GM19240 (cell line): ENCODE measurements around the gene CNR1.
"Not testable (repeated sequence)": the region's sequence is repeated elsewhere in the genome, so short reads cannot be mapped to it uniquely, and the experiment has no call there.

Experiments used
- DNase-seq: peaks from one replicate; pipeline ENCODE4 v3.0.0; 2011; ENCODE audit warnings: low spot score; ENCODE audit not compliant: insufficient read length

Gene CNR1

DNA sequence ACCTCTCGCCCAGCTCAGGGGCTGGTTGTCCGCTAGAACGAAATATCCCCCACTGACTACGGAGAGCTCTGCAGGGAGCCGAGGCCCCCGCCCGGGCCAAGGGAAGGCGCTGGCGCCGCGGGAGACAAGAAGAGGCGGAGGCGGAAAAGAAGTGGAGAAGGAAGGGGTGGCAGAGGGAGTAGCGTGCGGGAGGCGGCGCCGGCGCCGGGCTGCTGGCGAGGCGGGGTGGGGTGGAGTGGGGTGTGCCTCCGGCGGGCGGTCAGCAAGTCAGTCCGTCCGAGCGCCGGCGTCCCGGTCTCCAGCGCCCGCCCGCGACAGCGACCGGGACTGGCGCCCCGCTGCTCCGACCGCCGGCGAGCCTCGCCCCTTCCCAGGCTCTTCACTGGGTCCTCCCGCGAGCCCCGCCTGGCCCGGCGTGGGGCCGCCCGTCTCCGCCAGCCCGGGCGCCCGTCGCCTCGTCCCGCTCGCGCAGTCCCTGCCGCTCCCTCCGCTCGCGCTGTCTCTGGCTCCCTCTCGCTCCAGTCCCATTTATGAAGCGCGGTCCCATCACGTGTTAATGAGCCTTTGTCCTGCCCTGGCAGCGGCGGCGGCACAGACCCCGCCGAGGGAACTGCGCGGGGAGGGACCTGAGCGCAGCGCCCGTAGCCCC, at the start of gene CNR1:
CNR1 (minus strand) TSS at position 504 of the 649 bp plus-strand sequence. CDS start 21,073 bp downstream, outside the sequence.
- DNase-seq, result no peak

DNA sequence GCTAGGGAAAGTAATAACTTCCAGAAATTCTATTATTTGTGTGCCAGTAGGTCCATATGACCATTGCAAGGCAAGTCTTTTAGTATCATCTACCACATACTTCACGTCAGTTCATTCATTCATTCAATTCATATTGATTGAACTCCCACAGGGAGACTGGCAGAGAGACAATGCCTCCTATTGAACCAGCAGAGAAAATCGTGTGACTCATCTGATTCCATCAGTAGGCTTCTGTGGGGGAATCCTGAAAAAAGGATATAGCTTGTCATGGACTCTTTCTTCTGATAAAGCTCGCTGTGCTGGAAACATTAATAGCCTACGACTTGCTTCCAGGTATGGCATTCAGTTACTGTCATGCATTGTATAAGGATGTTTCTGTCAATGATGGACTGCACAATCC, 45.3 kb upstream of the CNR1 start:
- DNase-seq, result no peak

DNA sequence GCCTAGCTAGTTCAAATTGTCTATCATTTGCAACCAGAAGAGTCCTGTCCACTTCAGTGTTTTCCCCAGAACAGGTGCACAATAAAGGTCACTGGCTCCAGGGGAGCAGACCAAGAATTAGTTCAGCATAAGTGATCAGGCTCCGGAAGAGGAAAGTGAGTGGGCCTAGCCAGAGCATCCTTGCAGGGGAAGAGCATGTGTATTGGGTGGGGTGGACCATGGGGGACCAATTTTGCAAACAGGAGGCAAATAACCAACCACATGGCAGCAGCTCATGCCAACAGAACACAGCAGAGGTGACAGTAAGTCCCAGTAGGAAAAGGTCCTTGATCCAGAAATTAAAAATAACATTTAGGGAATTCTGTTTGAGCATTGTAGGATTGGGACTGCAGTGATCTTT, 43.2 kb upstream of the CNR1 start:
- no peak for DNase-seq

DNA sequence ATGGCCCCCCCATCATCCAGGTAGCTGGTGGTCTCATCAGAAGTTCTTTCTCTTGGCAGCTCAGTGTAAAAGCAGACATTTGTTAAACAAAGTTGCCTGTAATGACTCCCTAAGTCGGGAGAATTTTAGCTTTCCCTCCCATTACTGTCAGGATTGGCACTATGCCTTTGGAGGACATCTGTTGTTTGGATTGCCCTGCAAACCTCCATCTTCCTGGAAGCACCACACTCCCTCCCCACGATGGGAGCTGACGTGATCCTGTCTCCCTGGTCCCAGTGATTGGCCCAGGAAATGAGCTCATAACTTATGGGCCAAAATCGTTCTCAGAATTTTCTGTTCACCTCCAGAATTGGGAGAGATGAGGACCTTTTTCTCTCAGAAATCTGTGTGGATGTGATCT, 42.6 kb upstream of the CNR1 start:
- DNase-seq, result no peak

DNA sequence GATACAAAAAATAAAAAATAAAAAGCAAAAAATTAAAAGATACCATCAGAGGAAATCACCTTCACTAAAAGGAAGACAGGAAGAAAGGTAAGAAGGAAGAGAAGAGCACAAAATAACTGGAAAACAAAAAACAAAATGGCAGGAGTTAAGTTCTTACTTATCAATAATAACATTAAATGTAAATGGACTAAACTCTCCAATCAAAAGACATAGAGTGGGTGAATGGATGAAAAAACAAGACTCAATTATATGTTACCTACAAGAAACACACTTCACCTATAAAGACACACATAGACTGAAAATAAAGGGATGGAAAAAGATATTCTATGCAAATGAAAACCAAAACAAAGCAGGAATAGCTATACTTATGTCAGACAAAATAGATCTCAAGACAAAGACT, 35.6 kb upstream of the CNR1 start:
- DNase-seq, result not testable (repeated sequence)

DNA sequence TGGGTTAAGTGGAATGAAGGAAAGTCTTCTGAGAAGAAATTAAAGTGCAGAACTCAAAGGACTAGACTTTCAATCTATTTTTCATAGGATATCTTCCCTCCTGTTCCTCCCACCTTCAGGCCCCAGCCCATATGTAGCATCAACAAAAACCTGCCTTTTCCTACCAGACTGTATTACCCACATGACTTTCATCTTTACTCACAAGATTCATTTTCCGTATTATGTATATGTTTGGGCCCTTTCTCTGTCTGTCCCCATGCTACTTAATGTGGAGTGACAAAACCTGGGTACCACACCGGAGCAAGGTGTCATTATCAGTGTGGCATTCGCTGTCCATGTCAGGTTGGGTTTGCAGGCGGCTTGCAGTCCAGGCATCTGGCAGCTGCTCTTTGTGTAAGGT, 18.8 kb upstream of the CNR1 start:
- DNase-seq, result no peak

DNA sequence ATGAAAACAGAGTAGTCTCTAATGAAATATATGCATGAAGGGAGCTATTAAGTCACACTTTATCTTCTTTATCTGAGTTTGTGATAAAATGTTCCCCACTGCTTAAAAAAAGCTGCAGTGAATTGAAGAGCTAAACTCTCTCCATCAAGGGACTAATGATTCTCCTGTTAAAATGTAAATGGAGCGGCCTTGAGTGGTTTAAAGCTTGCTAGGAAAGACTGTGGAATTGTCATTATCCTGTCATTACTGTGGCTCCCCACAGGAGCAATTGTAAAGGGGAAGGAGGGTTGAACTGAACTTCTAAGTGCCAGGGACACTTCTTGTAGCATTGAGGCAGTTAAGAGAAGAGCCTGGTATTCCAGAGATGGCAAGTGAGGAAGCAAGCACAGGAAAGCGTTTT, 17.3 kb upstream of the CNR1 start:
- no peak for DNase-seq

DNA sequence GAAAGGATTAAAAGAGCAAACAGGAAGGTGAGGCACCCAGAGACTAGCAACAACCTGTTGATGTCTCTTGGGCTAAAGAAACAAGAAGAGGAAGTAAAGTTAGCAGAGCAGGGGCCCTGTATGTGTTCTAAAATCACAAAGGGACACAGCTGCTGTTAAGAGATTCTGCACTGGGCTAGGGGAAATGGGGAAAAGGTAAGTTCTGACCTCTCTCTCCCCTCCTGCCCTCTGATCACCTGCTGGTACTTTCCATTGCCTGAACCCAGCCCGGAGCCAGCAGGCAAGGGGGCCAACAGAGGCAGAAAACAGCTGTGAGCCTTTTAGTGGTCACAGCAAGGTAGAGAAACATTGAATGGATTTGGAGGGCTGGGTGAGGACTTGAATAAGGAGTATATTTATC, 13.5 kb upstream of the CNR1 start:
- no peak for DNase-seq

DNA sequence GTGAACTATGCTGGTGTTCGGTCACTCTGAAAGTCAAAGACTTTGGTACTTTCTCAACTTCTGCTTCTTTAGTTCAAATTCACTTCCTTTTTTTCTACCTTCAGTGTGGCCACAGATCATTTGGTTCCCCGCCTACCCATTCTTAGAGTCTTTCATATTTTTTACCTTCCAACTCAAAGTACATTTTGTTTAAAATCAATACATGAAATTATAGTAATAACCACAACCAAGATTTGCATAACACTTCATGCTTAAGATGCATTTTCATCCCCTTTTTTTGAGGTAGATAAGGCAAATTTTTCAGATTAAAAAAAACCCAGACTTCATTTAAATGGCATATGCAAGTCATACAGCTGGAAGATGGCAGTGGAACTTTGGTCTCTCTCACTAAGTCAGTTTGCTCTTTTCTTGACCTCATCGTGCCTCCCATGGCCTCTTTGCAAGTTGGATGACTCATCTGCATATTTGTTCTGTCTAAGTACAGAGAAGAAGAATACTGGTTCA, 11.9 kb upstream of the CNR1 start:
- no peak for DNase-seq

DNA sequence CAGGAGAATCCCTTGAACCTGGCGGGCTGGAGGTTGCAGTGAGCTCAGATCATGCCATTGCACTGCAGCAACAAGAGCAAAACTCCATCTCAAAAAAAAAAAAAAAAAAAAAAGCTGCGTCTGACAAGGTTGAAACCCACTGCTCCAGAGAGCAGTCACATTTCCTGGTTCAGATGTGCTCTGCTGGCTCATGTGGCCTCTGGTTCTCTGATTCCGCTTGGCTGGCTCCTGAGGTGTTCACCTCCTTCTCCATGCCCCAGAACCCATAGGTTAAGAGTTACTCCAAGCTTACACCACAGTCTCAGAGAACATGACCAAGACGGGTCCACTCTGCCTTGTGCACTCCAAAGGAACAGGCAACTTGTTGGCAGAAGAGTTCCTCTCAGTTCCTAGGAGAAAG, 8.8 kb upstream of the CNR1 start:
- no peak for DNase-seq

DNA sequence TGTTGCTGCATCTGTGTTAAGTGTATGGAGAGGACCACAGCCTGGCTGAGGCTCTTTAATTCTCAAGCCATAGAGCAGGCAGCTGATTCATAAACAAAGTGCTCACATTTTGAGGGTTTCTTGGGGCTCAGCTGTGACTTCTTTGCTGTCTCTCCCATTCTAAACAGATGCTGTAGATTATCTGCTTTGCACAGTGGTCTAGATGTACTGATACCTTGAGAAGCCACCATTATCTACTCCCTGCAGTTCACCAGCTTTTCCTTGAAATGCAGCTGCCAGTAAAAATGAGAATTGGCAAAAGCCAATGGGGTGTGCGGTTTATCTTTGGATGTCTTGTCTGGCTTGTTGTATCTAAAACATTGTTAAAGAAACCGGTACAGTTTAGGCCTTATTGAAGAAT, 5.2 kb upstream of the CNR1 start:
- DNase-seq, result no peak

DNA sequence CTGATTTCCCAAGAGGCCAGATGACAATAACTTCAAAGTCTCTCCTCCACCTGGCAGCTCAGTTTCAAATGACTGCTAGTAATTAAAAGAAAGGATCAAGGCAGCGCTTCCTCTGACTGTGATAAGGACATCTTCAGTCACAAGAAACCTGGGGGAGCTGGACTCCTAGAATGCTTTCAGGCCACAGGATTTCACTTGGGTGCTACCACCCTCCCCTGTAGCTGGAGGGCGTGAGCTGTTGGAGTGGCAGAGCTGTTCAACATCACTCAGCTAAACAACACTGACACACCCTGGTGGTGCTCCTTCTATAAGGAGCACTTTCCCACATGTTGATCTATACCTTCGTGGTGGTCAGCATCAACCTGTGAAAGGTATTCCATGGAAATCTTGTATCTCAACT, 2.2 kb upstream of the CNR1 start:
- no peak for DNase-seq

DNA sequence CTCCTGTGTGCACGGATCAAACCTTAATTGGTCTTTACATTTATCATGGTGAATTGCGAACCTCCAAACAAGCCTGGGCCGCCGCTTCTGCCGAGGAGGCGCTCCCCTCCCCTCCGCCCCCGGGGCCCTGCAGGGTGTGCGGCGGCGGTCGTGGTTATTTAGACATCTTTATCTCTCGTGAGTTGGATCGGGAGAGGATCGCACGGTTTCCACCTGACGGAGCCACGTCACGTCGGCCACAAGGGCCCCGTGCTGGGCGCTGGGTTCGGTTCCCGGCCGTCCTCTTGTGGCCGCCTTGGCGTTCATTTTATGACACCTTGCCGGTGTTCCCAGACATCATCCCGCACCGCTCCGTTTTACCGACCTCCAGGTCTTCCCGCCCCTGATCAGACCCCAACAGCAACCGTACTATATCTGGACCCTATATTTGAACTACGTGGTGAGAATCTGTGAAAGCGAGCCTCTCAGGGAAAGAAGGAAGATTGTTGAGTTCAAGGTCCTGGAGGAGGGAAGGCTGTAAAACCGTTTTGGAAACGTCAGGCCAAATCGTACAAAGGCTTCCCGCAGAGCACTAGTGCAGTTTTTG, 1.3 kb upstream of the CNR1 start:
- no peak for DNase-seq

DNA sequence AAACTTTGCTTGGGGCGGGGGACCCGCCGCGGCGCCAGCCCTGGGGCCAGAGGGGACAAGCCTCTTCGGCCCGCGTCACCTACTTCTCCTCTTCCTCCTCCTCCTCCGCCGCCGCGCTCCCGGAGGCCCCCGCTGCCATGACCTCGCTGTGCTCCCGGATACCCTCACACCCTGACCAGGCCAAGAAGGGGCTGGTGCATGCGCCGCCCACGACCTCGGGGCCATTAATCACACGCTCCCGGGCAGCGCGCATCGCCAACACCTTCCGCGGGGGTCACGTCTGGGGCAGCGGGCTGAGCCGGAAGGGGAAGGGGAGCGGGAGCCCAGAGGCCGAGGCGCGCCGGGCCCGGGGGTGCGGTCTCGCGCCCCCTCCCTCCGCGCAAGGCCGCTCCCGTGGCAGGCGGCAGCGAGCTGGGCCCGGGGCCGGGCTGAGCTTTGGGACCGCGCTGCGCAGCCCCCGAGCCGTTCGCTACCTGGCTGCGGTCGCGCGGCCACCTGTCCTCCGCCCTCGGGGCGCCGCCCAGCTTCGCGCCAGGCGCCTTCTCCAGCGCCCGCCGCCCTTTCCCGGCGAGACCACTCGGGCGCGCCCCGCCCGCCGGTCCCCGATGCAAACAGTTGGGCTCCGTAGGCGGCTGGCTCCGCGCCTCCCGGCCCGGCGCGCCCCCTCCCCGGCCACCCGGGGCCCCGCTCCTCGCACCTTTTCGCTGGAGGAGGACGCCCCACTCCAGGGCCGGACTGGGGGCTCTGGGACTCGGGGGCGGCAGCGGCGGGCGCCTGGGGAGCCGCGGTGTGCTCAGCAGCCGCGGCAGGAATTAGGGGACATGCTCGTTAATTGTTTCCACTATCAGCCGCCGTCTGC, 575 bp upstream of the CNR1 start:
- DNase-seq, result no peak

DNA sequence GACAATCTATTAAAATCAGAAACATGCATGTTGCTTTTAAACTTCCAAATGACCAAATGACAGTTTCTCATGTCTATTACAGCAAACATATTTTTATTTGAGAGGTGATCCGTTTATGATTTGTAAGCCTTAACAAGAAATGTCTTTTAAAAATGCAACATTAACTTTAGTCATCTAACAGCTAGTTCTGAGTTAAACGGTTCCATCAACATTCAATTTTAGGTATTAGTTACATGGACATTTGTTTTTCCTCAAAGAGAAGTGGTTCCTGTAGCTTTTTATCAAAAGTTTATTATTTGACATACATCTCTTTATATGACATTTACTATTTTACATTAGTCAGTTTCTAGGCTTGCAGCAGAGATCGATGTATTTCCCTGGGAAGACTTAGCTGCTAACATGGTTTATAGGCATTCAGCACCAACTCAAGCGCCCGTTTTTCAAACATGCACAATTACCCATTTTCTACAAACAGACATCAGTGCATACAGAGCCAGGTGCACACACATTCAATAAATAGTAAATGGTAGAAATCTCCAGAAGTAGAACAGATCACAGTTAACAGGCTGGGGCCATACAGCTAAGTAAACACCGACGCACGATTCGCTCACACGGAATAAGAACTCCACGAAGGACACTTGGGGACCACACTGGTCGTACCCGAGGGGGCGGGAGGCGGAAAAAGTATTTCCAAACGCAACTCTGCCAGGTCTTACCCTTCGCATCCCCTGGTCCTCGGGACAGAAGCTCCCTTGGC, 882 bp downstream of the CNR1 start:
- no peak for DNase-seq

DNA sequence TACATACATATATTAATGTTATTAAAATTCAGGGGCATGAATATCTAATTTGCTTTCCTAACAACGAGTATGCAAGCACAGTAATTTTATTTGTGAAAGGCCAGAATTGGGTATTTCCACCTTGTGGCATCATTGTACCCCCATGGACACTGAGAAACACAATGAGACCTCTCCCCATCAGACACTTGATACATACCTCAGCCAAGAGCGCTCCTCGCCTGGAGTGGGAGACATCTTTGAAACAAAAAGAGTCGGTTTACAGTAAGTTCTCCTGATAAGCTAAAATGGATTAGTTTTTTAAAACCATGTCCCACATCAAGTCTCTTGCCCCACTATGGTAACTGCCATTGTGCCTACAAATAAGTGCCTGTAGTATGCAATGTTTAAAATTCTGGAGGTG, 2.1 kb downstream of the CNR1 start:
- DNase-seq, result no peak

DNA sequence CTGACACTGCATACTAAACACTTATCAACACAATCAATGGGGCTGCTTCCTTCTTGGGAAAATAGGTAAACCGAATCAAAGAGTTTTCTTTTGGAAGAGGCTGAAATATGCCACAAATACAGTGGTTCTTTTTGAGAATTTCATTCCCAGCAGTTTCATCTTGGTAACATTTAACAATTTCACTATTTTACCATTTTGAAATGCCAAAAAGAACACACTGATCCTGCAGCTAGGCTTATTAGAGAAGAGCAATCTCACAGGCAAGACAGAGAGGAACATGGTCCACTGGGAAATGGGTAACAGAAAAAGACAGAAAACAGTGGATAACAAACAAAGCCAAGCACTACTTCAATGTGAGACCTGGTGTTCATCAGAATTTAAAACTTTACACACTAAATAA, 2.5 kb downstream of the CNR1 start:
- DNase-seq, result no peak

DNA sequence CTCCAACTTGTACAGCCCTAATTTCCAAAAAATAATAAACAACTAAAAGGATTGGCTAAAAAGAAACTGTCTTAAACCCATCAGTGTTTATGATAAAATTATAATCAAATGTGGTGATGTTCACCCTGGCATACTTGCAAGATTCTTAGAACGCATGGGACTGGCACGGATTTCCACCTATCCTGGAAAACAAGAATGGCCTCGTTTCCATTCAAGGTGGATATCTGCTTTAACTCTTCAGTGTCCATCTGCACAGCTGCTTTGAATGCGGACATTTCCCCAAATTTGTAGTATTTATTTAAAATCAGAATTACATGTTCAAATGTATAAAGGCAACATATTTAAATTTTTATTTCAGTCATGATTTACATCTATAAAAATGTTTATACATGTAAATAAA, 4.2 kb downstream of the CNR1 start:
- DNase-seq, result no peak

DNA sequence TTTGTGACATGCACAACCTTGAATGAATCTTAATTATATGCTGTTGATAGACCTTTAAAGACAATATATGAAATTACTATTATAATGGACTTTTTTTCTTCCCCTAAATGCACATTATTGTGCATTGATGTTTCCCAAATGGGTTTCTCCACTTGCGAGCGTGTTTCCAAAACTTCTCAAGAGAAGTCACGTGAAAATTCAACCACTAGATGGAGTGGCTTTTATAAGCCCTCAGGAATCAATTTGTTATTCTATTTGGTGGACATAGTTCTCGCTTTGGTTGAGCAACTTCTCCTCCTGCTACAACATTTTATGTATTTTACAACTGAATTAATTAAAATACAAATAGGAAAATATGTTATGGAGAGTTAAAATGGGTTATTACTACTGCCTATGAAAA, 9.0 kb downstream of the CNR1 start:
- DNase-seq, result no peak

DNA sequence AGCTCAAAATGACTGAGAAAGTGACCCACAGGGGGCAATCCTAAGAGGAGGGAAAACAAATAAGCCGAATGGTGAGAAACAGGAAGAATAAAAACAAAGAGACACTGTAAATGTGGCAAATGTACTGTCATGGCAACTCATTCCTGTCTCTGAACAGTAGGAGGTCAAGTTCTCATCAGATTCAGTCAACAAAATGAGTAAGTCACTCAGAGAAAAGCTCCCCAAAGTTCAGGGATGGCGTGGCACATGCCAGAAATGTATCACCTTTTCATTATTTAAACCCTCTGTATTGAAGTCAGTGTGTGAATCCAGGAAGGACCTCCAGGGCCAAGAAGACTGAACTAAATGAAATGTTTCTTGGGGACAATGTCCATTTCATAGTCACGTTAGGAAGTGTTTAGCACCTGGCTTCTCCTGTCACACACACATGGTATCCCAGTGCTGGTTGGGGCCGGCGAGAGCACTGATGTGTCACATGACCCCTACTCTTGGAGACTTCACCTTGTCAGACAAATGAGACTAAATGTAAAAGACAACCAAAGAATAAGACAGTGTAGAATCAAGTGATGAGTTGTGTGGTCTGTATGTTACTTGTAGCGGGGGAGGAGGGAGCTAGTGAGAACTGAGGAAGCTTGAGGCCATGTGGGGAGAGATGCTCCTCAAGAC, 20.7 kb downstream of the CNR1 start:
- DNase-seq, result no peak

DNA sequence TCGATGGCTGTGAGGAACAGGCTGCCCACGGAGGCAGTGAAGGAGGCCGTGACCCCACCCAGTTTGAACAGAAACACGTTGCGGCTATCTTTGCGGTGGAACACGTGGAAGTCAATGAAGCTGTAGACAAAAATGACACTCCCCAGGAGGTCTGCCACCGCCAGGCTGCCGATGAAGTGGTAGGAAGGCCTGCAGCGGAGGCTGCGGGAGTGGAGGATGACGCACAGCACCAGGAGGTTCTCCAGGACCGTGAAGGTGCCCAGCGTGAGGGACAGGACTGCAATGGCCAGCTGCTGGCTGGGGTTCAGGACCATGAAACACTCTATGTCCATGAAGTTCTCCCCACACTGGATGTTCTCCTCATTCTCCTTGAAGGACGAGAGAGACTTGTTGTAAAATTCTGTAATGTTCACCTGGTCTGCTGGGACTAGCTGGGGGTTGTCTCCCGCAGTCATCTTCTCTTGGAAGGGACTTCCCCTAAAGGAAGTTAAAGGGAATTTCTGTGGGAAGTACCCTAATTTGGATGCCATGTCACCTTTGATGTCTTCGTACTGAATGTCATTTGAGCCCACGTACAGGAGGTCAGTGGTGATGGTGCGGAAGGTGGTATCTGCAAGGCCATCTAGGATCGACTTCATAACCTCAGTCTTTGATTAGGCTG, 21.4 kb downstream of the CNR1 start:
- no peak for DNase-seq
